Caco-2 (cell line): ENCODE results near the gene BLNK. TPM values are rescaled to one million over a fixed set of nuclear protein-coding genes. Genes with fewer than 3 reads are reported as not detected.

Experiments
- BruUV-seq: library from RNA; stranded (reverse); fragments of 400-500 nt; replicated peaks from 2 replicates; lab custom pipeline; 2021; lab: Mats Ljungman, UMichigan
- CTCF ChIA-PET: fragments of 300-600 bp; sonication (Branson Sonifier 250); formaldehyde crosslinking; loops from one replicate; lab custom pipeline; 2022; ENCODE audit warnings: antibody characterized with exemption; lab: Charles Lee
- POLR2A ChIA-PET: fragments of 300-600 bp; sonication (Branson Sonifier 250); formaldehyde crosslinking; loops from one replicate; lab custom pipeline; 2022; ENCODE audit warnings: antibody characterized with exemption; lab: Charles Lee
- DNase-seq, 2 experiments: peaks; one replicate each; pipeline versions ENCODE4 v3.0.0 to v3.0.0-alpha.2; 2020 to 2022
- H3K27me3 ChIP-seq: replicated peaks from 2 replicates; pipeline ENCODE4 v1.6.0; 2011; ENCODE audit warnings: low read length; ENCODE audit not compliant: control insufficient read depth, insufficient read depth
- H3K36me3 ChIP-seq: 2 replicates; pipeline ENCODE4 v1.5.1; 2011; ENCODE audit warnings: low read length; ENCODE audit not compliant: control insufficient read depth, insufficient read depth
- H3K4me1 ChIP-seq: fragments of 250-450 bp; sonication (Bioruptor Pico); 2 replicates; pipeline ENCODE4 v1.5.1; 2020; ENCODE audit warnings: mild to moderate bottlenecking
- H3K4me3 ChIP-seq: 2 replicates; pipeline ENCODE4 v1.5.1; 2011; ENCODE audit warnings: low read depth, mild to moderate bottlenecking, control low read depth, low read length
- H3K9me3 ChIP-seq: fragments of 250-450 bp; sonication (Bioruptor Pico); 2 replicates; pipeline ENCODE4 v1.5.1; 2020; ENCODE audit warnings: mild to moderate bottlenecking, moderate library complexity
- H3K27ac Mint-ChIP-seq: one replicate; pipeline ENCODE4 v1.8.0; 2022; ENCODE audit warnings: mixed read lengths; ENCODE audit not compliant: unreplicated experiment
- H3K27me3 Mint-ChIP-seq: one replicate; pipeline ENCODE4 v1.8.0; 2022; ENCODE audit warnings: mixed read lengths; ENCODE audit not compliant: insufficient read depth, unreplicated experiment
- H3K36me3 Mint-ChIP-seq: one replicate; pipeline ENCODE4 v1.8.0; 2022; ENCODE audit warnings: mild to moderate bottlenecking, mixed read lengths; ENCODE audit not compliant: insufficient read depth, unreplicated experiment
- H3K4me1 Mint-ChIP-seq: one replicate; pipeline ENCODE4 v1.8.0; 2022; ENCODE audit warnings: low read depth, mixed read lengths; ENCODE audit not compliant: unreplicated experiment
- H3K4me3 Mint-ChIP-seq: one replicate; pipeline ENCODE4 v1.8.0; 2022; ENCODE audit warnings: mild to moderate bottlenecking, moderate library complexity, mixed read lengths; ENCODE audit not compliant: unreplicated experiment
- H3K9me3 Mint-ChIP-seq: one replicate; pipeline ENCODE4 v1.8.0; 2022; ENCODE audit warnings: mixed read lengths; ENCODE audit not compliant: unreplicated experiment
- CTCF ChIP-seq, 2 experiments: fragments of 200-600 bp in 1 of 2; IDR thresholded peaks; 1 replicate in 1 of 2; 2 replicates in 1 of 2; pipeline versions ENCODE4 v1.5.1 to v1.8.0; 2011 to 2022; ENCODE audit warnings: antibody characterized with exemption in 1 of 2, control low read depth in 1 of 2, inconsistent platforms in 1 of 2, low read depth in 1 of 2, low read length in 1 of 2, mild to moderate bottlenecking in 1 of 2, moderate library complexity in 1 of 2; ENCODE audit not compliant: insufficient read depth in 1 of 2, severe bottlenecking in 1 of 2, unreplicated experiment in 1 of 2
- intact Hi-C: fragments of 100-400 bp; cut with micrococcal nuclease; formaldehyde crosslinking; loops from one replicate; pipeline ENCODE4 v1.10.0; 2022; ENCODE audit not compliant: unreplicated experiment
- total RNA-seq: library from RNA; stranded (reverse); gene quantifications from 2 replicates; pipeline ENCODE4 v1.2.3, GENCODE V29; 2022

BLNK gene
- total RNA-seq, 1 experiment from 2014 or later, result 0.36 TPM

GRCh38 chr10:96243296-96243695 is 28.1 kb downstream of the BLNK start:
- CTCF ChIA-PET, result no interaction called here
- no TSS peak for BruUV-seq
- TF ChIP-seq CTCF (IDR thresholded peaks at IDR 0.05; ENCODE audit: insufficient read depth in 1 of 2, low read depth in 1 of 2, low read length in 1 of 2, severe bottlenecking in 1 of 2, unreplicated experiment in 1 of 2), result no peak
- Mint-ChIP-seq H3K9me3 (no peaks in the 10 kb centered on the region), H3K4me1 (peaks cover 10% of the 10 kb centered on the region), H3K4me3 (no peak overlapping the region), H3K27ac (no peak overlapping the region), H3K27me3 (no peaks in the 10 kb centered on the region), H3K36me3 (no peaks in the 10 kb centered on the region)
- Histone ChIP-seq H3K4me3 (no peak overlapping the region), H3K9me3 (no peaks in the 10 kb centered on the region), H3K27me3 (no peaks in the 10 kb centered on the region), H3K4me1 (peaks cover 16% of the 10 kb centered on the region; the same call in 1 of the 2 replicates), H3K36me3 (no peaks in the 10 kb centered on the region; the same call in 1 of the 2 replicates)
- POLR2A ChIA-PET, result no interaction called here
- intact Hi-C loops, result no loop called here
- DNase-seq, result no peak

- no peaks in the 10 kb centered on the region for H3K9me3 ChIP-seq
- H3K9me3 Mint-ChIP-seq, result no peaks in the 10 kb centered on the region
- no peak for TF ChIP-seq CTCF (IDR thresholded peaks at IDR 0.05; ENCODE audit: insufficient read depth in 1 of 2, low read depth in 1 of 2, low read length in 1 of 2, severe bottlenecking in 1 of 2, unreplicated experiment in 1 of 2)
- H3K27me3 ChIP-seq, result no peaks in the 10 kb centered on the region
- peaks cover 16% of the 10 kb centered on the region; the same call in 1 of the 2 replicates for H3K4me1 ChIP-seq
- POLR2A ChIA-PET, result no interaction called here
- no peaks in the 10 kb centered on the region for H3K36me3 Mint-ChIP-seq
- BruUV-seq, result no TSS peak
- intact Hi-C loops, result no loop called here
- no peak overlapping the region for H3K4me3 Mint-ChIP-seq
- no peak overlapping the region for H3K4me3 ChIP-seq
- no peaks in the 10 kb centered on the region; the same call in 1 of the 2 replicates for H3K36me3 ChIP-seq
- H3K4me1 Mint-ChIP-seq, result peaks cover 11% of the 10 kb centered on the region
- H3K27me3 Mint-ChIP-seq, result no peaks in the 10 kb centered on the region
- DNase-seq, result no peak
- CTCF ChIA-PET, result no interaction called here
- H3K27ac Mint-ChIP-seq, result no peak overlapping the region
Observed at GRCh38 chr10:96242822-96243221, 28.5 kb downstream of the BLNK start.

GRCh38 chr10:96238646-96239623 is 32.4 kb downstream of the BLNK start:
- no peak for TF ChIP-seq CTCF (IDR thresholded peaks at IDR 0.05; ENCODE audit: insufficient read depth in 1 of 2, low read depth in 1 of 2, low read length in 1 of 2, severe bottlenecking in 1 of 2, unreplicated experiment in 1 of 2)
- Mint-ChIP-seq H3K4me3 (no peak overlapping the region), H3K36me3 (no peaks in the 10 kb centered on the region), H3K27me3 (no peaks in the 10 kb centered on the region), H3K27ac (no peak overlapping the region), H3K9me3 (no peaks in the 10 kb centered on the region), H3K4me1 (peaks cover 11% of the 10 kb centered on the region)
- ChIA-PET CTCF (interaction anchor here (0.6 kb wide), 1 partner anchor 9 kb away, joined by 4 read pairs; no protein-coding TSS in a partner anchor), POLR2A (no interaction called here)
- H3K4me3 ChIP-seq, result no peak overlapping the region
- DNase-seq, result no peak
- BruUV-seq, result no TSS peak
- H3K9me3 ChIP-seq, result no peaks in the 10 kb centered on the region
- H3K4me1 ChIP-seq, result peaks cover 7% of the 10 kb centered on the region; the same call in 1 of the 2 replicates
- intact Hi-C loops, result no loop called here
- no peaks in the 10 kb centered on the region for H3K27me3 ChIP-seq
- H3K36me3 ChIP-seq, result no peaks in the 10 kb centered on the region; the same call in 1 of the 2 replicates
